GM21423 (cell line): ENCODE data around the gene LPCAT4.

ENCODE experiments used
- ATAC-seq: cut with Tn5 transposase; IDR thresholded peaks from one replicate; pipeline ENCODE4 v1.9.1; 2021; ENCODE audit warnings: mild to moderate bottlenecking, moderate library complexity; ENCODE audit not compliant: unreplicated experiment

LPCAT4 gene

GRCh38 chr15:34337557-34338306, 29.3 kb downstream of the LPCAT4 start, which contains the start of gene SLC12A6:
Gene SLC12A6, minus strand, starts transcription at chr15:34337781. Its CDS starts 1,101 bp downstream, at chr15:34336680.
- peak; percentile 71 for ATAC-seq

GRCh38 chr15:34336991-34337556, 29.9 kb downstream of the LPCAT4 start:
- ATAC-seq: peak; percentile 7

GRCh38 chr15:34336231-34336990, 30.6 kb downstream of the LPCAT4 start:
- no peak for ATAC-seq

DNA sequence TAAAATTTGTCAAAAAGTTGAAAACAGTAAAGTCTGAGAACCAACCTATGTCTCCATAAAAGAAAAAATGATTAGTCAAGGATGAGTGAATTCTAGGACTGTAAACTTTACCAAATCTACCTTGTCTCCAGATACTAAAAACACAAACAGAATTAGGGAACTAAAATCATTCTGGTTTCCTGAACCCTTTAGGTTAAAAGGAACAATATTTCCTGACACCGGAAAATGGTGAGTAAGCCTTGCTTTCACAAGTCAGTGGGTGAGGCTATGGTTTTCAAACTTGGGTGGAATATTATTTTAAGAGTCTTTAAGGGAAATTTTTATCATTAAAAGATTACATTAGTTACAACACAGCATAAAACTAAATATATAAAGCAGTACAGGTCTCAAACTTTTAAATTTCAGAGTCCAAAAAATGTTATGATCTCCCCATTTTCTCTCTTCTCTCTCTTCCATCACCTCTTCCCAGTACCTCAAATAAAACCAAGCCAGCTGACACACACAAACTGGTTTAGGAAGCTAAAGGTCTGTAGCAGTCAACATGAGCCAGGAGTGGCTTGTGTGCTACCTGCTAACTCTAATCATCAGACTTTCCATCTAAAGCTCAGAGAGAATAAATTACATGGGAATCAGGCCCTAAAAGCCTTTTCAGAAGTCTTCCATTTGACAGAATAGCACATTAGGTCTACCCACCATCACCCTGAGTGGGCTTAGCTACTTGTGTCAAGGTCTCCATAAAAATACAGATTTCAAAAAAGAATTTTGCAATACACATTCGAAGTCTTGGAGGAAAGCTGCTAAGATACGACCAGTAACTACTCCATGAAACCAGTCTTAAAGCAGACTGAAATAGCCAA, 31.6 kb downstream of the LPCAT4 start:
- ATAC-seq: no peak

DNA sequence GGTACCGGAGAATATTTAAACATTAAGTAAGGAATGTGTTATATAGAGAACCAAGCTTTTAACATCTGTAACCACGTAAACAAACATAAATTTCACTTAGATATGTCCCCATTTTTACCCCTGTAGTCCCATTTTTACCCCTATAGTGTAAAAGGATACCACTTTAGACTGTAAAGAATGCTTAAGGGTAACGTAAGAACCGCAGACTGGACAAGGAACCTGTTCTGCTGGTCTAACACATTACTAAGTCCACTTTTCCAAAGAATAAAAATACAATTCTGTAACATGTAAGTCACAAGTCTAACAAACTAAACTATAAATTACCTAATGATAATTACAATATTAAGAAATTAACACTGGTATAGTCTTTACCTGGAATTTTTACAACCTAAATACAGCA, 32.3 kb downstream of the LPCAT4 start:
- no peak for ATAC-seq

GRCh38 chr15:34332553-34333120, 34.4 kb downstream of the LPCAT4 start:
- no peak for ATAC-seq

DNA sequence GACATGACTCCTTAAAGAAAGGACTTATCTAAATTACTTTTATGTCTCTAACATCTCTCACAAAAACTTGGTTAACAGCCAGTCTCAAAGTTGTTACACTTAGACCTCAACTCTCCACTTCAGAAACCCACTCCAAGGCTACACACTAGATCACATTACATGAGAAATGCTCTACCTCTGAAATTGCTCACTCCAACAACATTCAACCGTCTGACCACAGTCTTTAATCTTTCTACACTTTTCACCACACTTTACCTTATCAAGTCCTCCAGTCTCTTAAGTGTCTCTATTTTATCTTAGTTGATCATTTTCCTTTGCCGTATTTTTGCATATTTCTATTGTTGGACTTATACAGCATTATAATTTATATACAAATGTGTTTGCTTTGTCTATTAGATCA, 35.2 kb downstream of the LPCAT4 start:
- ATAC-seq: no peak

GRCh38 chr15:34330279-34330678, 36.7 kb downstream of the LPCAT4 start:
- ATAC-seq: no peak

DNA sequence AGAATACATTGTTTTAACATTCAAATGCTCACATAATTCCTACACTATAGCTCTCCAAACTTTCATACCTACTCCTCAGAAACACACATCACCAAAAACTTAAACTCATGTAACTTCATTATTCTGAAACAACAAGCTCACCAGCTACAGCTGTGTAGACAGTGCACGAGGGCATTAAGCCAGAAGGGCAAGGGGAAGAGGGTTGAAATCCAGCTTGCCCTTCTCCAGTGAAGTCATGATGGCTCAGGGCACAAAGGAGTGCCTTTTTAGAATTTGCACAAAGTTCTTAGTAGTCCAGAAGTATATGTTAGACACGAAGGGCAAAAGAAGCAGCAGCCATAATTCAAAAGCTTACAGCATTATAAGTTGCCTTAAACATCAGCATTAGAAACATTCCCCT, 38.0 kb downstream of the LPCAT4 start:
- ATAC-seq: no peak

- ATAC-seq: no peak
Observed at GRCh38 chr15:34327906-34328305, 39.1 kb downstream of the LPCAT4 start.

GRCh38 chr15:34325368-34325767, 41.6 kb downstream of the LPCAT4 start:
- no peak for ATAC-seq

DNA sequence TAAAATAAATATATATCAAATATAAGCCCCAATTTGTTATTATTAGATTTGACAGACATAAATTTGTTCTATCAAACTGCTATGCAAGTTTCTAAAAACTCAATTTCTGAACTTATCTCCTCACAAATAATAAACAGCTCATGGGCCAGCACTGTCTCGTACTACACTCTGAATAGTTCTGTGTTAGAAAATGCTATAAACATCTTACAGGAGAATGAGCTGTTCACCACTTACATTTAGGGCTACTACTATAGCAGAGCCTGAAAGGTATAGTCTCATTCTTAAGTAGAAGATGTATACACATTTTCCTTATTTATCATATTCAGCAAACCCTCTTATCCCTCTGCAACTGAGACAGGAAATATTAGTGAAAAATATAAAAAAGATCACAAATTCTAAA, 42.1 kb downstream of the LPCAT4 start:
- ATAC-seq: no peak

GRCh38 chr15:34323217-34323616, 43.8 kb downstream of the LPCAT4 start:
- no peak for ATAC-seq

- peak; percentile 70 for ATAC-seq
Observed at GRCh38 chr15:34318277-34319079, 48.5 kb downstream of the LPCAT4 start.

- no peak for ATAC-seq
Observed at GRCh38 chr15:34314491-34315490, 52.2 kb downstream of the LPCAT4 start.

DNA sequence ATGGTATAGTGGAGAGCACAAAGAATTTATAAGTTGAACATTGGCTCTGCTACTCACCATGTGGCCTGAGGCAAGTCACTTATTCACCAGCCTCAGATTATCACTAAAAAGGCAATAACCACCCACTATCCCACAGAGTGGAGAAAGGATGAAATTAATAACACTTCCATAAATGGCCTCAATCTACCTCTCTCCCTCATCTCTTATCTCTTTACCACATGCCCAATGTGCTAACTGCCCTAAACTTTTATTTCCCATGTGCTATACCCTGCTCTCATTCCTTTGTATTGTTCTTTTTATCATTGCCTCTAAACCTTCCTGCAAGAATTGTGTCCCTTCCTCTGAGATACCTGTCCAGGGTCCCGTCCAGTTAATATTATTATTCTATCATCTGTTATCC, 55.4 kb downstream of the LPCAT4 start:
- ATAC-seq: no peak
